H7 (cell line): ENCODE results near the gene SUPT7L. TPM values are rescaled to one million over a fixed set of nuclear protein-coding genes. Genes with fewer than 3 reads are reported as not detected.

Experiments
- total RNA-seq: library from RNA; depleted of rRNA; stranded (reverse); fragments of >200 nt; shearing (Covaris generic); gene quantifications from 2 replicates; pipeline ENCODE4 v1.2.3, GENCODE V29; 2014; rRNA removed

The SUPT7L gene
- total RNA-seq, 1 experiment from 2014 or later: 26.6 TPM

Other genes with a start within 250 kb of the SUPT7L start
- gene NRBP1, start 235.0 kb downstream of the SUPT7L start, total RNA-seq: 150 and 162 TPM in 2 replicates
- gene KRTCAP3, start 221.2 kb downstream of the SUPT7L start, total RNA-seq: 9.0 and 13.4 TPM in 2 replicates
- 9.8 and 14.2 TPM in 2 replicates for gene IFT172, start 173.9 kb downstream of the SUPT7L start, total RNA-seq
- gene FNDC4, start 168.4 kb downstream of the SUPT7L start, total RNA-seq: 7.4 and 9.7 TPM in 2 replicates
- gene GCKR, start 166.8 kb downstream of the SUPT7L start, total RNA-seq: 0.07 TPM in 1 of 2 replicates, not detected in the other
- gene ZNF512, start 80.6 kb downstream of the SUPT7L start, total RNA-seq: 33.4 and 37.6 TPM in 2 replicates
- 2.3 and 3.1 TPM in 2 replicates for gene CCDC121, start 34.6 kb downstream of the SUPT7L start, total RNA-seq
- 39.2 and 41.7 TPM in 2 replicates for gene GPN1, start 34.6 kb downstream of the SUPT7L start, total RNA-seq
- gene SLC4A1AP, start 275 bp upstream of the SUPT7L start, total RNA-seq: 22.8 and 30.2 TPM in 2 replicates
- 76.5 and 81.9 TPM in 2 replicates for gene MRPL33, start 108.1 kb upstream of the SUPT7L start, total RNA-seq
- gene RBKS, start 226.8 kb upstream of the SUPT7L start, total RNA-seq: 1.1 and 1.7 TPM in 2 replicates
- 25.3 TPM in 2 replicates for gene BABAM2, start 227.1 kb upstream of the SUPT7L start, total RNA-seq